ENCODE measurements around the gene SP110.
"Not testable (repeated sequence)": the region's sequence is repeated elsewhere in the genome, so short reads cannot be mapped to it uniquely, and the experiment has no call there.

Gene SP110

DNA sequence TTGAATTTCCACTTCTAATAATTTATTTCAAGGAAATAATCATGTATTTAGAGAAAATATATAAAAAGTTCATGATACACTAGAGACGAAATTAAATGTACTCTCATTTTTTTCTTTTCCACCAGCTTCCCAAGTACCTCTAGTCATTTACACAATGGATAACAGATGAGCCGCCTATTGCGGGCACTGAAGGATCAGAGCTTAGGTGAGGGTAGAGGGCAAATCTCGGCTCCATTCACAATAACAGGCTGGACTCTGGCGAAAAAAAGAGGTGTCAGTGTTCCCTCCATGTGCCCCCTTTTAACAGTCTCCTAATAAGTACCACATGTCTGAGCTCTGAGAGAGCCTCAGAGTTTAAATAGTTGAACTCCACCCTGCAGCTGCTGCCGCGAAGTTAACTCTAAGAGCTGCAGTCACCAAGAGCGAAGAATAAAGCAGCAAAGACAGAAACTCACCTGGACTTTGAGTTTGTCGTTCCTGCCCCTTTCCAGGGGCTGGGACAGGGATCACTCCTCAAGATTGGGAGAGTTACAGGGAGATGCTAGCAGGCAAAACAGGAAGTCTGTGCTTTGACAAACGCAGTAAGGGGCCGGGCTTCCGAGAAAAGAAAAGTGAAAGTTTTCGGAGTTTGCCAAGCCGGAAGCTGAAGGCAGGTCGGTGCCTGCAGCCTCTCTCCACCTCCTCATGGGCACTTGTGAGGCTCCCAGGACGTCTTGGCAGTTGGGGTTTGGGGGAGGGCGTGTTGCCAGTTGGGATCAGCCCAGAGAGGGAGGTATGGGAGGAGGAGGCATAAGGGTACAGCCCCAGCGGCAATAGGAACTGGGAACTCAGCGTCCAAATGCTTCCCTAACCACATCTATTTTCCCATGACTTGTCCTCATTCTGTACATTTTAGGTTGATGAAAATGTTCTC lies at the start of gene SP110:
SP110 (minus strand) TSS at position 566 of the 913 bp plus-strand sequence. CDS start 3,057 bp downstream, outside the sequence.
- DNase-seq (ENCODE audit: low spot score) = peak; percentile 62

DNA sequence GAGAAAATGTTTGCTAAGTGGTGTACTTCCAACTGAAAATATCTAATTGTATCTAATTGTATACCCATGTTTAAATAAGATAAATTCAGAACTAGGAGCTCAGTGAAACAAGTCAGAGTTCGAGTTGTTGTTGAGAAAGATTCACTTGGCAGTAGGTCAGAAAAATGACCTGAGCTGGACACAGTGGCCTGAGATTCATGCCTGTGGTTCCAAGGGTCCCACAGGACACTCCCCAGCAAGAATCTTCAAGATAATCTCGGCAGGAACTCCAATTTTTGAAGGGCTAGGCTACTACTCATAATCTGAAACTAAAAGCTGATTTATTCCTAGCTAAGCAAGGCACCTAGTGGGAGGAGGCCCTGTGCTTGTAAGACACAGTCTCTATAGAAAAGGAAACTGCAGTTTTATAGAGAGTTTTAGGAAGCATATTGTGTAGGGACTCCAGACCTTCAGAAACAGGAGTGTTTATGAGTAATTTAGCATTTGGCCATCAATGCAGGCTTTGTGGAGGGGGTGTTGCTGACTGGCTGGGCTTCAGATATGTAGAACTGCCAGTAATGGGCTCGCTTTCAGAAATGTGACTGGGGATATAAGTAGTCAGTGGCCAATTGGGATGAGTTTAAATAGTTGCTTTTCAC lies 48.9 kb upstream of the SP110 start:
- DNase-seq (ENCODE audit: low spot score) = no peak

DNA sequence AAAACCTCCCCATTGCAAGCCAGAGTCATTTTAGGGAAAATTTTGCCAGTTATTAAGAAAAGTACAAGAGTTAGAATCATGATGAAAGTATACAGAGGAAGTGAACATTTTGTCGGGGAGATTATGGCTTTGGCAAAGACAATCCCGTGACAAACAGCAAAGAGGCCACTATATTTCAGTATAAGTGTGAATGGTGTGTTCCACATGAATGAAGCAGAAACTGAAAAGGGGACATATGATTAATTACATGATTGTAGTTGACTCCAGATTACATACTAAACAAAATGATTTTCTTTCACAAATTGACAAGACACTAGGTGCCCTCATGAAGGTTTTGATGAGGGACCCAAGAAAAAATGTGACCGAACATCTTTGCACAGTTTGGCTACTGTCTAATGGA lies 47.8 kb upstream of the SP110 start:
- no peak for DNase-seq (ENCODE audit: low spot score)

GRCh38 chr2:230267059-230267458 lies 47.3 kb upstream of the SP110 start:
- no peak for DNase-seq (ENCODE audit: low spot score)

DNA sequence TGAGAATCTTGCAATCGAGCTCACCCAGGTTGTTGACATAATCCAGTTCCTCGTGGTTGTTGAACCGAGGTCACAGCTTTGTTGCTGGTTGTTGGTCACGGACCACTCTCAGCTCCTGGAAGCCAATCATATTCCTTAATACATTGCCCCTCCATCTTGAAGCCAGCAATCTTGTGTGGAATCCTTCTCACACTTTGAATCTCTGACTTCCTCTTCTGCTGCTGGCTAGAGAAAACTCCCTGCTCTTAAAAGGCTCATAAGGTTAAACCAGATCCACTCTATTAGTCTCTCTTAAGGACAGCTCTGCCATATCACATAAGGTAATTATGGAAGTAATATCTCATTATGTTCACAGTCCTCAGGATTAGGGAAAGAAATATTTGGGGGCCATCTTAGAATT lies 46.9 kb upstream of the SP110 start:
- no peak for DNase-seq (ENCODE audit: low spot score)

GRCh38 chr2:230264945-230265344 lies 45.2 kb upstream of the SP110 start:
- not testable (repeated sequence) for DNase-seq (ENCODE audit: low spot score)

GRCh38 chr2:230262246-230262645 lies 42.5 kb upstream of the SP110 start:
- DNase-seq (ENCODE audit: low spot score) = no peak

- no peak for DNase-seq (ENCODE audit: low spot score)
Measured at GRCh38 chr2:230258483-230258882, 38.7 kb upstream of the SP110 start.

- DNase-seq (ENCODE audit: low spot score) = no peak
Measured at GRCh38 chr2:230256733-230257332, 37.0 kb upstream of the SP110 start.

GRCh38 chr2:230254152-230254881 lies 34.5 kb upstream of the SP110 start:
- DNase-seq (ENCODE audit: low spot score) = no peak

DNA sequence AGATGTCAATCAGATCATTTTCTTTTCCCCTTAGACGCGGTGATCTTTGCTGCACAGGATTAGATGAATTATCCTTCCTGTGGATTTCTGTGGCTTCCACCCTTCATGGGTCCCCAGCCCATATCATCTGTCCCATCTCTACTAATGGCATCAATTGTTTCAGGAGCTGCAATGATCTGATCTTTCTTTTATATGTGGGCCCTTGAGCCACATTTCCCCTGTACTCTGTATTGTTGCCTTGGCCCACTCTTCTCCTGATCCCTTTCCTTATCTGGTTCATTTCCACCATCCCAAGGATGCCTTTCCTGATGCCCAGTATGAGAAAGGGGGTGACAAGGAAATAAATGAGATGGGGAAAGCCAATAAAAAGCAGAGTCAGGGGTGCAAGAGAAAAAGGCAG lies 30.4 kb upstream of the SP110 start:
- no peak for DNase-seq (ENCODE audit: low spot score)

DNA sequence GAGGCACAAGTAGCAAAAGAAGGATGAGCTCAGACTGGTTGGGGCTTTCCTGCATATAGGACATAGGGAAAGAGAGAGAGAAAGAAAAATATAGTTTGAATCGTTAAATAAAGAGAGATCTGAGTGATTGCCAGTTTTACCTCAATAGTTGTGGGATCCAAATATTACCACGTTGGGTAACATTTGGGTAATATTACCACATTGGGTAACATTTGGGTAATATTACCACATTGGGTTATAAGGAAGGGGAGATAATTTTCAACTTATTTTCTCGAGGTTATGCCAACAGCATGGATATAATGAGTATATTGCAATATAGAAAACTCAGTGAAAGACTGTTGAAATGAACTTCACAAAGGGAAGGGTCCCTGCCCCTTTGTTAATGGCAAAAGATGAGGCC lies 26.4 kb upstream of the SP110 start:
- DNase-seq (ENCODE audit: low spot score) = no peak

DNA sequence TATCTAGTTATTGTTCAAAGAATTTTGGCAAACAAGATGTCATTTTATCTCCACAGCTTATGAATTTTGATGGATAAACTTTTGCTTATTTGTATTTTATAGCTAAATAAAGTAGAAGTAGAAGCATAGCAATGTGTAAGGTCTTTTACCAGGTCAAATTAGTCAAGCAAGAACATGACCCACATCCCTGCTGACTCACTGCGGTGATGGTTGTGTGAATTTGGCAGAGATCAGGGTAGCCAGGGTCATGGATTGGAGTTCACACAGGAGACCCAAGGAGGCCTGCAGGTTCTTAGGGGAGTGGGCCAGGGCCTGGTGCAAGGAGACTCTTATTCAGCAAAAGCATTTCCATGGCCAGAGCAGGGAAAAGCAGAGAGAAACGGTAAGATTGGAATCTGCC lies 24.4 kb upstream of the SP110 start:
- DNase-seq (ENCODE audit: low spot score) = no peak

- DNase-seq (ENCODE audit: low spot score) = no peak
Measured at GRCh38 chr2:230234845-230235244, 15.1 kb upstream of the SP110 start.

GRCh38 chr2:230234122-230234722 lies 14.4 kb upstream of the SP110 start:
- DNase-seq (ENCODE audit: low spot score) = no peak

- DNase-seq (ENCODE audit: low spot score) = no peak
Measured at GRCh38 chr2:230231251-230231650, 11.5 kb upstream of the SP110 start.

GRCh38 chr2:230230496-230231200 lies 10.9 kb upstream of the SP110 start:
- no peak for DNase-seq (ENCODE audit: low spot score)

- DNase-seq (ENCODE audit: low spot score) = no peak
Measured at GRCh38 chr2:230230087-230230486, 10.3 kb upstream of the SP110 start.

DNA sequence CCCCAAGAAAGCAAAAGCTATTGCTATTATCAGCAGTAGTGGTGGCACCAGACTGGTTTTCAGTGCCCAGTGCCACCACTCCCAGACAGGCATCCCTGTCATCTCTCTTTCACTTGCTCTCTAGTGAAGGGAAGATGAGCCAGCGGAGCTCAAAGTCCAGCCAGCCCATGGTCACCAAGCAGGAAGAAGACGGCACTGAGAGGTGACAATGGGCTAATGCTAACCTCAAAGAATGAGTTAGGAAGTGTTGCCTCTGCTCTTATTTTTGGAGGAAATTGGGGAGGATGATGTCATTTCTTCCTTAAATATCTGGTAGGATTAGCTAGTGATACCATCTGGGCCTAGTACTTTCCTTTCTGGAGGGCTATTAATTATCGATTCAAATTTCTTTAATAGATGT lies 7.4 kb upstream of the SP110 start:
- no peak for DNase-seq (ENCODE audit: low spot score)

- no peak for DNase-seq (ENCODE audit: low spot score)
Measured at GRCh38 chr2:230226051-230226551, 6.3 kb upstream of the SP110 start.

DNA sequence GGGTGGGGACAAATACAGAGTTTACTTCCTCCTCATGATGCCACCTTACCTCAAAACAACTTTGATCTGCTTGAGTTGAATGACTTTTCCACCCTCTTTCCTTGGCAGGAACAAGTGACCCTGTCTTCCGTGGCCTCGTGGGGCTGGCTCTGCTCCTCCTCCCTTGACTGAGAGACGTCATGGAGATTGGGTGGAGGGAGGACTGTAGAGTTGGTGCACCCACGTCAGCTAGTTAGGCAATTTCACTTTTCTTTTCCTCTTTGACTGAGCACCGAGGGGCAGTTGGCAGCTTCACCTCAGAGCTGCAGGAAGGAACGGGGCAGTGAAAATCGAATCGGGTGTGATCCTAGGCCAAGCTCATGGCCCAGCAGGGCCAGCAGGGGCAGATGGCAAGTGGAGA lies 5.7 kb upstream of the SP110 start, which contains the start of gene SP140:
SP140 (plus strand) TSS at position 251 of the 400 bp plus-strand sequence; CDS start at position 360, 109 bp downstream.
- no peak for DNase-seq (ENCODE audit: low spot score)

Data from iPS-NIHi11 (cell line).